ENCODE measurements around the gene PTPRM.

- TF ChIP-seq CTCF (IDR thresholded peaks at IDR 0.05) (no peak), EZH2phosphoT487 (IDR thresholded peaks at IDR 0.05) (no peak)
These were observed 181.3 kb downstream of the PTPRM start for GRCh38 chr18:7748251-7749007.

Data from neural progenitor cell (in vitro differentiated cells).